Esophagus muscularis mucosa (tissue), 4 donors: ENCODE results near the gene DHRS13. TPM values are rescaled to one million over a fixed set of nuclear protein-coding genes. Genes with fewer than 3 reads are reported as not detected.

Experiments used
- DNase-seq: peaks from one replicate; pipeline ENCODE4 v3.0.0-alpha.2; 2017; ENCODE audit errors: extremely low spot score
- H3K27ac ChIP-seq, 4 donors: fragments of 200-600 bp; sonication (generic); replicated peaks in 1 of 4; 1 replicate in 3 of 4; 2 replicates in 1 of 4; pipeline ENCODE4 v1.5.1; 2016 to 2019; ENCODE audit warnings: mild to moderate bottlenecking in 1 of 4
- H3K27me3 ChIP-seq, 4 donors: fragments of 200-600 bp; sonication (generic); one replicate each; pipeline versions ENCODE4 v1.5.1 to v1.6.0; 2016 to 2019
- H3K36me3 ChIP-seq, 4 donors: fragments of 200-600 bp; sonication (generic); one replicate each; pipeline ENCODE4 v1.5.1; 2016 to 2019
- H3K4me1 ChIP-seq, 4 donors: fragments of 200-600 bp; sonication (generic); one replicate each; pipeline ENCODE4 v1.5.1; 2016 to 2019
- H3K4me3 ChIP-seq, 4 donors: fragments of 200-600 bp; sonication (generic); 1 replicate in 2 of 4; 2 replicates in 2 of 4; pipeline ENCODE4 v1.5.1; 2016 to 2019; ENCODE audit warnings: mild to moderate bottlenecking in 4 of 4, moderate library complexity in 1 of 4
- H3K9me3 ChIP-seq, 4 donors: fragments of 200-600 bp; sonication (generic); 1 replicate in 3 of 4; 2 replicates in 1 of 4; pipeline ENCODE4 v1.5.1; 2016 to 2019
- CTCF ChIP-seq, 3 experiments: fragments of 200-600 bp in 2 of 3; fragments of 450-650 bp in 1 of 3; sonication (generic) in 2 of 3; IDR thresholded peaks; one replicate each; pipeline ENCODE4 v1.5.1; 2017 to 2019; ENCODE audit warnings: antibody characterized with exemption in 3 of 3, mild to moderate bottlenecking in 2 of 3, moderate library complexity in 1 of 3
- EP300 ChIP-seq: sonication (generic); formaldehyde crosslinking; IDR thresholded peaks from one replicate; pipeline ENCODE4 v1.6.1; 2017; ENCODE audit warnings: antibody characterized with exemption
- POLR2A ChIP-seq: fragments of 450-650 bp; IDR thresholded peaks from one replicate; pipeline ENCODE4 v1.6.1; 2017; ENCODE audit warnings: antibody characterized with exemption, moderate library complexity, mild to moderate bottlenecking, low read depth
- POLR2AphosphoS5 ChIP-seq, 2 donors: sonication (generic); formaldehyde crosslinking; IDR thresholded peaks; one replicate each; pipeline ENCODE4 v1.6.1; 2017; ENCODE audit warnings: antibody characterized with exemption in 2 of 2
- WGBS: methylation state at CpG from one replicate; pipeline ENCODE4 v1.1.5; 2018; 5-methylcytosine and 5-hydroxymethylcytosine counted together
- intact Hi-C: fragments of 100-400 bp; cut with DNase I; formaldehyde crosslinking; loops from one replicate; pipeline ENCODE4 v1.15.1; 2023
- total RNA-seq, 4 donors: library from RNA; depleted of rRNA; stranded (reverse); fragments of >200 nt; gene quantifications; one replicate each; pipeline versions ENCODE4 v1.1.0 to v1.2.1, GENCODE V29; 2016

The DHRS13 gene
- total RNA-seq, 4 donors from 2014 or later, result 3.7 to 14.2 (median 5.9) TPM

GRCh38 chr17:28926786-28927185 lies 23.9 kb upstream of the DHRS13 start:
- H3K27ac ChIP-seq, result peak overlapping the region in 3 of 4 donors; percentile 26 to 48 (median 28)
- TF ChIP-seq POLR2A (no peak), EP300 (no peak), POLR2AphosphoS5 (IDR thresholded peaks at IDR 0.05) (no peak), CTCF (IDR thresholded peaks at IDR 0.05) (no peak)
- intact Hi-C loops, result no loop called here
- H3K36me3 ChIP-seq, result peaks cover 17 to 48% (median 35%) of the 10 kb centered on the region in 4 donors
- peaks cover 5 to 49% (median 12%) of the 10 kb centered on the region in 4 donors for H3K4me1 ChIP-seq
- WGBS, result 94% methylated on average over 4 of the region's 4 CpGs
- no peaks in the 10 kb centered on the region for H3K27me3 ChIP-seq
- DNase-seq, result no peak
- H3K9me3 ChIP-seq, result no peaks in the 10 kb centered on the region
- H3K4me3 ChIP-seq, result no peak overlapping the region

GRCh38 chr17:28926366-28926765 lies 23.5 kb upstream of the DHRS13 start:
- Histone ChIP-seq H3K9me3 (no peaks in the 10 kb centered on the region), H3K27me3 (no peaks in the 10 kb centered on the region), H3K4me3 (no peak overlapping the region), H3K27ac (peak overlapping the region in 3 of 4 donors; percentile 26 to 48 (median 28)), H3K4me1 (peaks cover 5 to 46% (median 12%) of the 10 kb centered on the region in 4 donors), H3K36me3 (peaks cover 17 to 52% (median 39%) of the 10 kb centered on the region in 4 donors)
- DNase-seq, result no peak
- TF ChIP-seq POLR2A, result no peak
- no peak for TF ChIP-seq EP300
- no peak for TF ChIP-seq POLR2AphosphoS5 (IDR thresholded peaks at IDR 0.05)
- no peak for TF ChIP-seq CTCF (IDR thresholded peaks at IDR 0.05)
- 75% methylated on average over 2 of the region's 2 CpGs for WGBS
- intact Hi-C loops, result no loop called here

- 25% methylated on average over 2 of the region's 2 CpGs for WGBS
- Histone ChIP-seq H3K27ac (peak overlapping the region in 3 of 4 donors; percentile 4 to 30 (median 9)), H3K36me3 (peaks cover 20 to 56% (median 43%) of the 10 kb centered on the region in 4 donors), H3K4me3 (no peak overlapping the region), H3K9me3 (no peaks in the 10 kb centered on the region), H3K27me3 (no peaks in the 10 kb centered on the region), H3K4me1 (peaks cover 5 to 42% (median 12%) of the 10 kb centered on the region in 4 donors)
- no peak for DNase-seq
- intact Hi-C loops, result no loop called here
- TF ChIP-seq CTCF (IDR thresholded peaks at IDR 0.05) (no peak), POLR2A (no peak), POLR2AphosphoS5 (IDR thresholded peaks at IDR 0.05) (no peak), EP300 (no peak)
Observed at GRCh38 chr17:28925912-28926365, 23.1 kb upstream of the DHRS13 start.

- H3K9me3 ChIP-seq, result no peaks in the 10 kb centered on the region
- no peak for DNase-seq
- H3K27ac ChIP-seq, result no peak overlapping the region
- peaks cover 66 to 93% (median 91%) of the 10 kb centered on the region in 4 donors for H3K36me3 ChIP-seq
- intact Hi-C loops, result no loop called here
- no peak overlapping the region for H3K4me3 ChIP-seq
- TF ChIP-seq POLR2A, result no peak
- peaks cover 0 to 3% (median 0%) of the 10 kb centered on the region in 4 donors for H3K27me3 ChIP-seq
- peaks cover 0 to 13% (median 2%) of the 10 kb centered on the region in 4 donors for H3K4me1 ChIP-seq
Observed at GRCh38 chr17:28920201-28920600, 17.3 kb upstream of the DHRS13 start.

GRCh38 chr17:28918295-28918694 lies 15.4 kb upstream of the DHRS13 start:
- Histone ChIP-seq H3K4me1 (peaks cover 0 to 13% (median 2%) of the 10 kb centered on the region in 4 donors), H3K27ac (no peak overlapping the region), H3K4me3 (no peak overlapping the region), H3K9me3 (no peaks in the 10 kb centered on the region), H3K36me3 (peaks cover 63 to 100% (median 94%) of the 10 kb centered on the region in 4 donors), H3K27me3 (peaks cover 0 to 3% (median 0%) of the 10 kb centered on the region in 4 donors)
- 80% methylated on average over 2 of the region's 2 CpGs for WGBS
- no peak for DNase-seq
- no peak for TF ChIP-seq EP300
- no peak for TF ChIP-seq POLR2AphosphoS5 (IDR thresholded peaks at IDR 0.05)
- TF ChIP-seq CTCF (IDR thresholded peaks at IDR 0.05), result no peak
- TF ChIP-seq POLR2A, result no peak
- intact Hi-C loops, result loop anchor here (5.0 kb wide), 1 partner anchor 156 kb away; no protein-coding TSS in a partner anchor
